NCI-H446 treated with DMSO at 0.1 percent for 48 hours (cell line): Measurements from ENCODE around the gene PPFIA2.

Experiments
- DNase-seq: peaks from one replicate; lab custom pipeline; 2025; lab: John Stamatoyannopoulos, UW

Gene PPFIA2

DNA sequence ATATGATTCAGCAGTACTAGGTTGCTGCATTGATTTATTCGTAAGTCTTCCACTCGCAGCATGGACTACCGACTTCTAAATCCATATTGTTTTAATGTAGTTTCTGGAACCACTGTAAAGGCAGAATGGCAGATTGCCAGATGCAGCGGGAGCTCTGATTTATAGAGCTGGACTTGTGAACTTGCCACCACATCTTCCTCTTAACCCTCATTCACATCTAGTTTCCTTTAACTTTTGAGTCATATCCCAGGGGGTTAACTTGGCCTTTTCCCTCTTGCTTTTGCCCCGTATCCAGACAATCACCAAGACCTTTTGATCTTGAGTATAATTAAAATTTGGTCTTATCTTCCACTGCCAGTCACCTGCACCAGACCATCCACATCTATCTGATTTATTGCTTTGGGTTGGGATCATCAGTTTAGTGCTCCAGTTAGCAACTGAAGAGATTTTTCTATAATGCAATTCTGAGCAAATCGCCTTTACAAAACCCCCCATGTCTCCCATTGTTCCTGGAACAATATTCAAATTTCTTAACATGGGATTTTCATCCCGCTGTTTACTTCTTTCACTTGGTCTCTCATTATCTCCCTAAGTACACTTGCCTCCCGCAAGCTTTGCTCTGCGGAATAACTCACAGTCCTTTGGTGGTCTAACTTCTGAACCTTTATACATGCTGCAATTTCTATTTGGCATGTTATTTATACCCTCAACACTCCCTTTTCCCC, 550.8 kb downstream of the PPFIA2 start:
- DNase-seq: no peak
